Measurements from ENCODE around the gene TLE6. TPM values are rescaled to one million over a fixed set of nuclear protein-coding genes. Genes with fewer than 3 reads are reported as not detected.
A peak's percentile ranks its signal among the peaks of the same experiment; 100 is the strongest.
"Not testable (repeated sequence)": the region's sequence is repeated elsewhere in the genome, so short reads cannot be mapped to it uniquely, and the experiment has no call there.

TLE6 gene
- total and polyA plus RNA-seq, 2 of the 13 experiments (the other 11 are each of a cell fraction or from before 2014, with no cell fraction given): 0.24 to 5.5 TPM

GRCh38 chr19:2989236-2989946, 12.0 kb downstream of the TLE6 start:
- in situ Hi-C loops (cut with HindIII; ENCODE audit: extremely low pct_ligation_motif_present, low pct_unique_long_range_greater_than_20kb): no loop called here
- Histone ChIP-seq H3K27ac (ENCODE audit: extremely low read length, insufficient read depth, low read length) (no peak overlapping the region), H3K79me2 (ENCODE audit: insufficient read depth, low read length) (no peaks in the 10 kb centered on the region), H3K9ac (ENCODE audit: insufficient read depth, low read depth, low read length) (no peak overlapping the region), H3K4me2 (ENCODE audit: low read depth, low read length) (no peak overlapping the region), H4K20me1 (ENCODE audit: insufficient read depth, low read length) (no peaks in the 10 kb centered on the region), H3K4me3 (replicated peaks in 1 of 3; ENCODE audit: insufficient read depth in 1 of 3, low read depth in 2 of 3, low read length in 3 of 3) (no peak overlapping the region), H3K36me3 (replicated peaks in 1 of 2; ENCODE audit: control insufficient read depth in 1 of 2, insufficient read depth in 2 of 2, low read length in 2 of 2) (no peaks in the 10 kb centered on the region), H3K9me3 (ENCODE audit: low read length) (no peaks in the 10 kb centered on the region), H3K4me1 (ENCODE audit: insufficient read depth, low read length) (peaks cover 19% of the 10 kb centered on the region), H3K27me3 (ENCODE audit: control insufficient read depth in 1 of 2, insufficient read depth in 2 of 2, low read length in 2 of 2) (peaks cover 1 to 35% of the 10 kb centered on the region in 2 experiments; a peak in 4 of 5 replicates), H2AFZ (ENCODE audit: low read length) (no peak overlapping the region)
- TF ChIP-seq HNRNPL (IDR thresholded peaks at IDR 0.05; ENCODE audit: low read depth, low read length): peak; percentile 83
- TF ChIP-seq RBFOX2 (IDR thresholded peaks at IDR 0.05; ENCODE audit: low read depth, low read length): no peak
- WGBS (ENCODE audit: low lambda C conversion rate): 35% methylated on average over 4 of the region's 15 CpGs
- CTCF ChIA-PET (ENCODE audit: low intra/inter-chr PET ratio, low total read pairs): no interaction called here
- FAIRE-seq (no peak), DNase-seq (ENCODE audit: low spot score) (no peak), ATAC-seq (no peak)
- POLR2A ChIA-PET: no interaction called here
- intact Hi-C loops (cut with micrococcal nuclease; ENCODE audit: unreplicated experiment): no loop called here
- no TSS peak for BruUV-seq (replicated peaks)

GRCh38 chr19:2992333-2992732, 15.0 kb downstream of the TLE6 start:
- POLR2A ChIA-PET; CTCF ChIA-PET (ENCODE audit: low intra/inter-chr PET ratio, low total read pairs); BruUV-seq (replicated peaks); H3K9me3 ChIP-seq (ENCODE audit: low read length); H3K4me2 ChIP-seq (ENCODE audit: low read depth, low read length); H3K79me2 ChIP-seq (ENCODE audit: insufficient read depth, low read length); H4K20me1 ChIP-seq (ENCODE audit: insufficient read depth, low read length); H3K4me1 ChIP-seq (ENCODE audit: insufficient read depth, low read length); H3K4me3 ChIP-seq (replicated peaks in 1 of 3; ENCODE audit: insufficient read depth in 1 of 3, low read depth in 2 of 3, low read length in 3 of 3); DNase-seq (ENCODE audit: low spot score); ATAC-seq; intact Hi-C loops (cut with micrococcal nuclease; ENCODE audit: unreplicated experiment); H2AFZ ChIP-seq (ENCODE audit: low read length); in situ Hi-C loops (cut with HindIII; ENCODE audit: extremely low pct_ligation_motif_present, low pct_unique_long_range_greater_than_20kb); FAIRE-seq; H3K9ac ChIP-seq (ENCODE audit: insufficient read depth, low read depth, low read length); H3K27ac ChIP-seq (ENCODE audit: extremely low read length, insufficient read depth, low read length); H3K36me3 ChIP-seq (replicated peaks in 1 of 2; ENCODE audit: control insufficient read depth in 1 of 2, insufficient read depth in 2 of 2, low read length in 2 of 2): not testable (repeated sequence)
- 48% methylated on average over 11 of the region's 11 CpGs for WGBS (ENCODE audit: low lambda C conversion rate)
- H3K27me3 ChIP-seq (ENCODE audit: control insufficient read depth in 1 of 2, insufficient read depth in 2 of 2, low read length in 2 of 2): peaks cover 1 to 37% of the 10 kb centered on the region in 2 experiments; a peak in 4 of 5 replicates

Data from HepG2 (cell line).